Measurements from ENCODE around the gene CFAP57. TPM values are rescaled to one million over a fixed set of nuclear protein-coding genes. Genes with fewer than 3 reads are reported as not detected.

Gene CFAP57
- total and polyA plus RNA-seq, 9 of the 15 experiments (the other 6 are each of a cell fraction or from before 2014, with no cell fraction given) = 0.04 to 0.22 (median 0.07) TPM; not detected in 3

GRCh38 chr1:43253173-43253572 lies 81.0 kb downstream of the CFAP57 start (continued):
- TF ChIP-seq REST (IDR thresholded peaks at IDR 0.05; ENCODE audit: borderline replicate concordance) (no peak), REST (CRISPR knock-in tag; IDR thresholded peaks at IDR 0.05; ENCODE audit: low read depth) (no peak), ETS2 (tag; IDR thresholded peaks at IDR 0.05; ENCODE audit: borderline replicate concordance, poor library complexity, severe bottlenecking) (no peak)

Measured in K562 (cell line).